GM19351 (cell line): ENCODE data around the gene THAP7.
"Not testable (repeated sequence)": the region's sequence is repeated elsewhere in the genome, so short reads cannot be mapped to it uniquely, and the experiment has no call there.

Experiments used
- ATAC-seq: cut with Tn5 transposase; IDR thresholded peaks from one replicate; pipeline ENCODE4 v1.9.1; 2021; ENCODE audit warnings: mild to moderate bottlenecking, moderate library complexity; ENCODE audit not compliant: unreplicated experiment

THAP7 gene

GRCh38 chr22:21013657-21014201, 11.8 kb upstream of the THAP7 start:
- ATAC-seq, result no peak

- no peak for ATAC-seq
These were observed 10.8 kb upstream of the THAP7 start for GRCh38 chr22:21012446-21013407.

- ATAC-seq, result no peak
These were observed 8.7 kb upstream of the THAP7 start for GRCh38 chr22:21010426-21011113.

GRCh38 chr22:21009638-21010425, 7.9 kb upstream of the THAP7 start:
- no peak for ATAC-seq

- not testable (repeated sequence) for ATAC-seq
These were observed 7.3 kb upstream of the THAP7 start for GRCh38 chr22:21009208-21009607.

- ATAC-seq, result no peak
These were observed 1.9 kb upstream of the THAP7 start for GRCh38 chr22:21003782-21004181.

- peak; percentile 2 for ATAC-seq
These were observed 824 bp downstream of the THAP7 start for GRCh38 chr22:21000987-21001600.

- ATAC-seq, result no peak
These were observed 1.5 kb downstream of the THAP7 start for GRCh38 chr22:21000207-21000986.

GRCh38 chr22:20999350-21000206, 2.3 kb downstream of the THAP7 start:
- ATAC-seq, result no peak

GRCh38 chr22:20998411-20999336, 3.2 kb downstream of the THAP7 start:
- no peak for ATAC-seq

- ATAC-seq, result no peak
These were observed 4.2 kb downstream of the THAP7 start for GRCh38 chr22:20997536-20998257.

- ATAC-seq, result no peak
These were observed 5.1 kb downstream of the THAP7 start for GRCh38 chr22:20996598-20997535.

- ATAC-seq, result no peak
These were observed 5.9 kb downstream of the THAP7 start for GRCh38 chr22:20996031-20996410.

GRCh38 chr22:20995329-20996030, 6.4 kb downstream of the THAP7 start:
- ATAC-seq, result no peak

GRCh38 chr22:20994902-20995241, 7.0 kb downstream of the THAP7 start:
- ATAC-seq, result no peak
